Measurements from ENCODE around the gene RASL12. TPM values are rescaled to one million over a fixed set of nuclear protein-coding genes. Genes with fewer than 3 reads are reported as not detected.

The RASL12 gene, protein sequence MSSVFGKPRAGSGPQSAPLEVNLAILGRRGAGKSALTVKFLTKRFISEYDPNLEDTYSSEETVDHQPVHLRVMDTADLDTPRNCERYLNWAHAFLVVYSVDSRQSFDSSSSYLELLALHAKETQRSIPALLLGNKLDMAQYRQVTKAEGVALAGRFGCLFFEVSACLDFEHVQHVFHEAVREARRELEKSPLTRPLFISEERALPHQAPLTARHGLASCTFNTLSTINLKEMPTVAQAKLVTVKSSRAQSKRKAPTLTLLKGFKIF
- total RNA-seq = 10 to 100 TPM; 12.8 to 49.9 (median 24.9) TPM

DNA sequence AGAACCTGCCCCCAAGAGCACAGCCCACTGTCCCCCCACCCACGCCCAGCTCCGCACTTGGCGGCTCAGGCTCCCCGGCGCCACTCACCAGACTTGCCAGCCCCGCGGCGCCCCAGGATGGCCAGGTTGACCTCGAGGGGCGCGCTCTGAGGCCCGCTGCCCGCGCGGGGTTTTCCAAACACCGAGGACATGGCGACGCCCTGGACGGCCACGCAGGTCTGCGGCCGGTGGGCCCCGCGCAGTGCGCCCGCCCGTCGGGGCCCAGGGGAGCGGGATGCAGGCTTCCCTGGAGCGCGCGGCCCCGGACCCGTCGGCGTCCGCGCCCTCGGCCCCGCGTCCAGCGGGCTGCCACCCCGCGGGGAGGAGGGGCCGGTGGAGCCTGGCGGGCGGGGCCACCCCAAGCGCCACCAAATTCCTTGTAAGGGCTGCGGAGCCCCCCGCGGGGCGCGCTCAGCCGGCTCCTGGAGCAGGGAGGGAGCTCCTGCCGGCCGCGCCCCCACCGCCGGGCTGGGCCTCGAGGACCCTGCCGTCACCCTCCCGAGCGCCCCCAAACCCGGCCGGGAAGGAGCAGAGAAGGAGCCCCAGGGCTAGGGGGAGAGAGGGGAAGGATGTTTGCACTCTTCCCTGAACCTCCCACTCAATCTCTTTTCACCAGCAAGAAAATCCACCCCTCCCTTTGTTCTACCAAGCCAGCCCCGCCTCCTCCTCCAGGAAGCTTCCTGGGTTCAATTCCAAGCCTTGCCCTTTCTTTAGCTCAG, at the start of gene RASL12:
RASL12 (minus strand) TSS at position 347 of the 758 bp plus-strand sequence; CDS start at position 191, 156 bp downstream.
- Histone ChIP-seq H3K36me3 (no peaks in the 10 kb centered on the region), H3K9me3 (no peaks in the 10 kb centered on the region), H3K4me1 (peaks cover 11 to 18% (median 14%) of the 10 kb centered on the region in 4 donors), H3K4me3 (peak within 1 kb of the TSS; percentile 24 to 54 (median 48)), H3K27me3 (peaks cover 0 to 13% (median 6%) of the 10 kb centered on the region in 4 donors), H3K27ac (peak within 1 kb of the TSS; percentile 83 to 92 (median 90))
- ATAC-seq (ENCODE audit: low FRiP score in 2 of 2) (peak in 1 of 2 donors; percentile 33), DNase-seq (peak in 1 of 2 donors; percentile 88)
- TF ChIP-seq POLR2AphosphoS5 (IDR thresholded peaks at IDR 0.05) = no peak
- peak in 2 of 4 donors; percentile 44 to 46 for TF ChIP-seq POLR2A (IDR thresholded peaks at IDR 0.05)
- WGBS, 2 donors = 9 to 17% methylated on average over 3 to 22 of the region's 66 CpGs

DNA sequence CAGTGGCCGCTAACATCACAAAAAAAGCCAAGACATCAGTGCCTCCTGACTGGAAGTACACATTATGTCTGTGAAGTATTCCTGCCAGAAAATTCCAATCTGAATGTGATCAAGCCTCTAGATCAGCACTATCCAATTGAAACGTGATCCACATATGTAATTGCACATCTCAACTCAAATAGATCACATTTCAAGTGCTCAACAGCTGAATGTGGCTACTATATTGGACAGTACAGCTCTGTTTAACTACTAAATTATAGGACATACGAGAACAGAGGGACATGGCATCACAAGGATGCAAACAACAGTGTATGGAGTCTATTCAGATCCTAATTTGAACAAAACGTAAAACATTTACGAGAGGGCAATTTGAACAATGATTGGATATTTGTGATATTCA, 47.8 kb upstream of the RASL12 start:
- WGBS, 2 donors = 85 to 88% methylated on average over 5 of the region's 5 CpGs
- TF ChIP-seq, protein P1, sequence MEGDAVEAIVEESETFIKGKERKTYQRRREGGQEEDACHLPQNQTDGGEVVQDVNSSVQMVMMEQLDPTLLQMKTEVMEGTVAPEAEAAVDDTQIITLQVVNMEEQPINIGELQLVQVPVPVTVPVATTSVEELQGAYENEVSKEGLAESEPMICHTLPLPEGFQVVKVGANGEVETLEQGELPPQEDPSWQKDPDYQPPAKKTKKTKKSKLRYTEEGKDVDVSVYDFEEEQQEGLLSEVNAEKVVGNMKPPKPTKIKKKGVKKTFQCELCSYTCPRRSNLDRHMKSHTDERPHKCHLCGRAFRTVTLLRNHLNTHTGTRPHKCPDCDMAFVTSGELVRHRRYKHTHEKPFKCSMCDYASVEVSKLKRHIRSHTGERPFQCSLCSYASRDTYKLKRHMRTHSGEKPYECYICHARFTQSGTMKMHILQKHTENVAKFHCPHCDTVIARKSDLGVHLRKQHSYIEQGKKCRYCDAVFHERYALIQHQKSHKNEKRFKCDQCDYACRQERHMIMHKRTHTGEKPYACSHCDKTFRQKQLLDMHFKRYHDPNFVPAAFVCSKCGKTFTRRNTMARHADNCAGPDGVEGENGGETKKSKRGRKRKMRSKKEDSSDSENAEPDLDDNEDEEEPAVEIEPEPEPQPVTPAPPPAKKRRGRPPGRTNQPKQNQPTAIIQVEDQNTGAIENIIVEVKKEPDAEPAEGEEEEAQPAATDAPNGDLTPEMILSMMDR (IDR thresholded peaks at IDR 0.05) = no peak
- TF ChIP-seq POLR2AphosphoS5 (IDR thresholded peaks at IDR 0.05) (no peak), EP300 (IDR thresholded peaks at IDR 0.05) (no peak), POLR2A (IDR thresholded peaks at IDR 0.05) (no peak)
- H3K36me3 ChIP-seq = peaks cover 22 to 81% (median 53%) of the 10 kb centered on the region in 4 donors
- H3K27me3 ChIP-seq = no peaks in the 10 kb centered on the region
- H3K27ac ChIP-seq = no peak overlapping the region
- DNase-seq (no peak), ATAC-seq (ENCODE audit: low FRiP score in 2 of 2) (no peak)
- H3K4me1 ChIP-seq = no peaks in the 10 kb centered on the region
- no peaks in the 10 kb centered on the region for H3K9me3 ChIP-seq
- H3K4me3 ChIP-seq = no peak overlapping the region

DNA sequence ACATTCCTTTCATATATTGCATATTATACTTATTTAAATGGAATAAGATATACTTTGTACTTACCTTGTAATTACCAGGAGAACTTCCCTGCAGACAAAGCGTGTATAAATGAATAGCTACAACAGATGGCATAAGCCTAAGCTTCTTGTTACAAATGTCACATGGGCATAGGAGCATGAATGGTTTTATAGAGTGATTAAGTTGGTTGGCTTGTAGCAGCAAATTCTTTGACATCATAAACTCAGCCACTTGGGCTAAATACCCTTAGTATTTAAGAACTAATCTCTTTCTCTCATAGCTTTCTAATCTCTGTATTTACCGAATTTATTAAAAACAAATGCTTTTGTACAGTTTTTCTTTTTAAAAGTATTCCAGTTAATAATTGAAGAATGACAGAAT, 47.3 kb upstream of the RASL12 start, which contains the start of gene UBAP1L:
UBAP1L (minus strand) TSS at position 115 of the 400 bp plus-strand sequence. CDS start 8,985 bp downstream, outside the sequence.
- 91 to 92% methylated on average over 2 of the region's 2 CpGs for WGBS, 2 donors
- H3K36me3 ChIP-seq = peaks cover 22 to 81% (median 53%) of the 10 kb centered on the region in 4 donors

DNA sequence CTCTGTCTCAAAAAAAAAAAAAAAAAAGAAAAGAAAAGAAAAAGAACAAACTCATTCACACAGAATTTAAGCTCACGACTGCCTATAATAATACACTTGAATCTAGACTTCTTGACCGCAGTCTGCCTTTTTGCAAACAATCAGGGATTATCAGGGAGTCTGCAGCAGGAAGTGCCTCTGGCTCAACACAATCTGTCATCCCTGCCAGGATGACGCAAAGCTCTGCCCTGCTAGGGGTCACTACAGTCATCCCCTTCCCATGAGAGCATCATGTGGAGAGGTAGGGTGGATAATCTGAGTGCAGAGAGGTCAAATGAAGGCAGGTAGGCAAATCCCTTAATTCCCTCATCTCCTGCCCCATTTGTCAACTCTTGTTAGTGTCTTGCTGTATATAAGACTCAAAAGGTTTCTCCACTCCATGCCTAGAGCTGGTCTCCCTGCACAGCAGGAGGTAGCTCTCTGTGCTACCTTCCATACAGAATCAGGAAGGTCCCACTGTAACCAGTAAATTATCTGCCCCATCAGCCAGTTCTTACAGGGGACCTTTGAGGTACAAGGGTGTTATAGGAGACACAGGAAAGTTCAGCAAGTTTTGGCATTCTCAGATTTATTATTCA, 43.0 kb upstream of the RASL12 start:
- peaks cover 6 to 46% (median 23%) of the 10 kb centered on the region in 4 donors for H3K36me3 ChIP-seq
- H3K9me3 ChIP-seq = no peaks in the 10 kb centered on the region
- no peak overlapping the region for H3K4me3 ChIP-seq
- ATAC-seq (ENCODE audit: low FRiP score in 2 of 2) (no peak), DNase-seq (no peak)
- no peak overlapping the region for H3K27ac ChIP-seq
- TF ChIP-seq, protein P1 (IDR thresholded peaks at IDR 0.05) = no peak
- no peak for TF ChIP-seq POLR2A (IDR thresholded peaks at IDR 0.05)
- no peak for TF ChIP-seq POLR2AphosphoS5 (IDR thresholded peaks at IDR 0.05)
- no peak for TF ChIP-seq EP300 (IDR thresholded peaks at IDR 0.05)
- H3K27me3 ChIP-seq = no peaks in the 10 kb centered on the region
- H3K4me1 ChIP-seq = no peaks in the 10 kb centered on the region
- WGBS, 2 donors = 52 to 56% methylated on average over 3 of the region's 3 CpGs

More for the DNA sequence above, 47.3 kb upstream of the RASL12 start, which contains the start of gene UBAP1L:
- H3K4me3 ChIP-seq = no peak within 1 kb of the TSS
- no peaks in the 10 kb centered on the region for H3K9me3 ChIP-seq
- H3K4me1 ChIP-seq = no peaks in the 10 kb centered on the region
- DNase-seq (no peak), ATAC-seq (ENCODE audit: low FRiP score in 2 of 2) (no peak)
- H3K27ac ChIP-seq = no peak within 1 kb of the TSS
- H3K27me3 ChIP-seq = no peaks in the 10 kb centered on the region
- TF ChIP-seq POLR2AphosphoS5 (IDR thresholded peaks at IDR 0.05) (no peak), EP300 (IDR thresholded peaks at IDR 0.05) (no peak), POLR2A (IDR thresholded peaks at IDR 0.05) (no peak)
- TF ChIP-seq, protein P1 (IDR thresholded peaks at IDR 0.05) = no peak
